HG03025 (cell line): Measurements from ENCODE around the gene MGAT5B.

Experiments
- ATAC-seq: cut with Tn5 transposase; IDR thresholded peaks from one replicate; pipeline ENCODE4 v1.9.1; 2021; ENCODE audit warnings: mild to moderate bottlenecking, moderate library complexity; ENCODE audit not compliant: unreplicated experiment, low FRiP score

The MGAT5B gene

GRCh38 chr17:76946772-76947135, 78.5 kb downstream of the MGAT5B start:
- no peak for ATAC-seq

- no peak for ATAC-seq
Observed at GRCh38 chr17:76947309-76947708, 79.1 kb downstream of the MGAT5B start.

GRCh38 chr17:76947771-76948170, 79.6 kb downstream of the MGAT5B start:
- ATAC-seq, result no peak

GRCh38 chr17:76948301-76948700, 80.1 kb downstream of the MGAT5B start:
- no peak for ATAC-seq

- ATAC-seq, result no peak
Observed at GRCh38 chr17:76948726-76949342, 80.6 kb downstream of the MGAT5B start.

DNA sequence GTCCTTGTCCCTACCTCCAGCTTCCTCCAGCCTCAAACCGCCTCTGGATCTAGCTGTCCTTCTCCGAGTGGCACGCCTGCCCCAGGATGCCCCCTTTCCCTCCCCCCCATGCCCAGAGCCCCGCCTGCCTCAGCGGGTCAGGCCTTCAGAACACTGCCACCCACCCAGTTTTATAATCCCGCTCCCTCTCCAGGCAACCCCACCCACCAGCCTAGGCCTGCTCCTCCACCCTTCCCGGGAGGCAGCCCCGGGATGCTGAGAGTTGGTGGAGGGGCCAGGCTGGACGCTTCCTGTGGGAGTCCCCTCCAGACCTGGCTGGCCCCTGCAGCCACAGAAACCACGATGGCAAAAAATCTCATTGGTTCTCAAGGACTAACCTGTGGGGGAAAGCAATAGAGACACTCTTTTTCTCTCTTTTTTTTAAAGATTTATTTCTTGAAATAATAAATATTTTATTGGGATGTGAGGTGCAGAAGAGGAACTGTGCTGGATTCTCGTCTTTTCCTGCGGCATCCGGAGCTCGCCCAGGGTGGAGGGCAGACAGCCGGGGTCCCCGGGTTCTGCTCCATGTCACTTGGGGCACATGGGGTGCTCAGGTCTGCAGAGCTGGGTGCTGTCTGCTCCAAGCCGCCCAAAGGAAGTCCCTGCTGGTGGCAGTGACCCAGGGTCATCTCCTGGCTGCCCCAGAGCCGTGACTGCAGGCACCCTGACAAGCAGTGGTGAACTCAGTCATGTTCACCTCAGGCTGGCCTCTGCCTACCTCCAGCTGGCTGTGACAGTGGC, 81.9 kb downstream of the MGAT5B start:
- ATAC-seq, result no peak

- no peak for ATAC-seq
Observed at GRCh38 chr17:76951375-76951905, 83.2 kb downstream of the MGAT5B start.

GRCh38 chr17:76952402-76952801, 84.2 kb downstream of the MGAT5B start:
- ATAC-seq, result no peak

DNA sequence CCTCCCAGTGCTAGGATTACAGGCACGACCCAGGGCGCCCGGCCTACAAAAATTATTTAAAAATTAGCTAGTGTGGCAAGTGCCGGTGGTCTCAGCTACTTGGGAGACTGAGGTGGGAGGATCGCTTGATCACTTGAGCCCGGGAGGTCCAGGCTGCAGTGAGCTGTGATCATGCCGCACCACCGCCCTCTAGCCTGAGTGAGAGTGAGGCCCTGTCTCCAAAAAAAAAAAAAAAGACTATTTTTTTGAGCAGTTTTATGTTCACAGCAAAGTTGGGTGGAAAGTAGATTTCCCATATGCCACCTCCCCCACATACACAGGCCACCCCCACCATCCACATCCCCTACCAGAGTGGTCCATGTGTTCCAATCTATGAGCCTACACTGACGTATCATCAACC, 84.9 kb downstream of the MGAT5B start:
- ATAC-seq, result no peak

- ATAC-seq, result no peak
Observed at GRCh38 chr17:76953946-76954345, 85.7 kb downstream of the MGAT5B start.

GRCh38 chr17:76955191-76955590, 87.0 kb downstream of the MGAT5B start:
- no peak for ATAC-seq

DNA sequence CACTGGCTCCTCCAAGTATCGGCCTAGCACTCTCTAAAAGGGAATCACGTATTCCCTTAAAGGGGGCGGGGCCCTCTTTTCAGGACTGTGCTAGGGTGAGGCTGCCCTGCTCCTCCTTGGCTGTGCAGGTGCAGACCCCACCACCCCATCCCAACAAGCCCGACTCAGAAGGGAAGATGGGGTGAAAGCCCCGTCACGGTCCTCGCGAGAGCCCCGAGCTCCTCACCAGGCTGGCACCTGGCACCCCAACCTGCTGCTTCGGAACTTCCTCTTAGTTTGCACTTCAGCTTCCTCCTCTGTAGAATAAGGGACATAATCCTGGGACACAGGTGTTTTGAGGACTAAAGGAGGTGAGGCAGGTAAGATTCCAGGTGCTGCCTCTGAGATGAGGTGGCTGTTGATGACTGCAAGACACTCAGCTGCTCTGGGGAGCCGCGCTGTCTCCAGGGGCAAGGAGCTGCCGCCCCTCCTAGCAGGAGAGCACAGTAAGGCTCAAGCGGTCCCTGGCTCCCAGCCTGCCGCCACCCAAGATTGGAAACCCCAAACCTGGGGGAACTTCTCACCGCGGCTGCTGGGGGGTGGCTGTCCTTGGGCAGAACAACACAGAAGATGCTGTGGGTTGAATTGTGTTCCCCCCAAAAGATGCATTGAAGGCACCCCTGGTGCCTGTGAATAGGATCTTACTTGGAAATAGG, 88.8 kb downstream of the MGAT5B start:
- no peak for ATAC-seq

GRCh38 chr17:76957678-76958464, 89.7 kb downstream of the MGAT5B start:
- ATAC-seq, result no peak

- ATAC-seq, result no peak
Observed at GRCh38 chr17:76958974-76959373, 90.8 kb downstream of the MGAT5B start.

DNA sequence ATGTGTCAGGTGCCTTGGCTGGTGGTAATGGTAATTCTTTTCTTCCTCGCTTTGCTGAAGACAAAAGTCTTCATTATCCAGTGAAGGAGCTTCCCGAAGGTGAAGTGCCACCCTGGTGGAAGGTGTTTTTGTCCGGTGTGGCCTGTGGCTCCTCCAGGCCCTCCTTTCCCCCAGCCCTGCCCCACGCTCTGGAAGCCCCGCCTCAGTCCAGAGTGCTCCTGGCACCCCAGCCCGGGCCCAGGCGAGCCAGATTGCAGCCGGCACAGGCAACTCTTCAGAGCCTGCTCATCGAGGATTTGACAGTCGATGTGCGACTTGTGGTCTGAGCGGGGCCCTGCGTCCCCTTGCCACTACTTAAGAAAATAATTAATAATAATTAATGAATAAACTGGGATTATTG, 93.7 kb downstream of the MGAT5B start:
- no peak for ATAC-seq

GRCh38 chr17:76962858-76963257, 94.7 kb downstream of the MGAT5B start:
- no peak for ATAC-seq

GRCh38 chr17:76966016-76966415, 97.8 kb downstream of the MGAT5B start:
- ATAC-seq, result no peak

GRCh38 chr17:76966486-76967181, 98.4 kb downstream of the MGAT5B start:
- no peak for ATAC-seq

- no peak for ATAC-seq
Observed at GRCh38 chr17:76967762-76968161, 99.6 kb downstream of the MGAT5B start.
